Kidney epithelial cell (primary cell): Measurements from ENCODE around the gene PPME1. TPM values are rescaled to one million over a fixed set of nuclear protein-coding genes. Genes with fewer than 3 reads are reported as not detected.

Source experiments
- DNase-seq: peaks from one replicate; pipeline ENCODE4 v3.0.0-alpha.2; 2010; ENCODE audit warnings: low read depth
- H3K27me3 ChIP-seq: 2 replicates; pipeline ENCODE4 v1.6.0; 2011; ENCODE audit warnings: low read length; ENCODE audit not compliant: control insufficient read depth, insufficient read depth
- H3K36me3 ChIP-seq: 2 replicates; pipeline ENCODE4 v1.5.1; 2011; ENCODE audit warnings: low read length; ENCODE audit not compliant: control insufficient read depth, insufficient read depth
- H3K4me3 ChIP-seq: 2 replicates; pipeline ENCODE4 v1.5.1; 2011; ENCODE audit warnings: low read depth, mild to moderate bottlenecking, control low read depth, low read length
- CTCF ChIP-seq: IDR thresholded peaks from 2 replicates; pipeline ENCODE4 v1.5.1; 2011; ENCODE audit warnings: mild to moderate bottlenecking, moderate library complexity, low read length, control low read depth, inconsistent platforms; ENCODE audit not compliant: insufficient read depth, poor library complexity, severe bottlenecking
- total RNA-seq: library from RNA; depleted of rRNA; stranded (reverse); fragments of >200 nt; gene quantifications from 2 replicates; pipeline ENCODE4 v1.2.3, GENCODE V29; 2015

Gene PPME1
- total RNA-seq, 1 donor from 2014 or later = 29.2 TPM

GRCh38 chr11:74257959-74258553 lies 87.0 kb downstream of the PPME1 start:
- Histone ChIP-seq H3K36me3 (no peaks in the 10 kb centered on the region), H3K27me3 (no peaks in the 10 kb centered on the region), H3K4me3 (no peak overlapping the region)
- TF ChIP-seq CTCF = no peak
- DNase-seq = no peak

DNA sequence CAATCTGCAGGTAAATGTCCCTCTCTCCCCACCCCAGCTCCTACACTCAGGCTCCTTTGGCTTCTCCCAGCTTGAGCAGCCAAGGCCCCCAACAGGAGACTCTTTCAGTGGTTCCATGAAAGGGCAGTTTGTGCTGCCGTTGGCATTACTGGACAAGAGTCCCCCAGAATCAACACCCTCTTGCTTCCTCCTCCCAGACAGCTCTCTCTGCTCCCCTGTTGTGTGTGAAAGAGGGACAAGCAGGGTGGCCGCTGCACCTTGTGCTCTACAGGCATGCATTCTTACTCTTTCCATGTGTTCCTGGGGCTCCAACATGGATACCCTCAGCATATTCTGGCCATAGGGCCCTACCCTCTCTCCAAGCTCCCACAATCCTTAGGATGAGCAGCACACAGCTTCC lies 91.6 kb downstream of the PPME1 start:
- no peak for DNase-seq
- no peaks in the 10 kb centered on the region for H3K36me3 ChIP-seq
- no peak for TF ChIP-seq CTCF
- H3K27me3 ChIP-seq = no peaks in the 10 kb centered on the region
- no peak overlapping the region for H3K4me3 ChIP-seq

- H3K4me3 ChIP-seq = no peak overlapping the region
- H3K36me3 ChIP-seq = no peaks in the 10 kb centered on the region
- no peak for DNase-seq
- no peak for TF ChIP-seq CTCF
- H3K27me3 ChIP-seq = no peaks in the 10 kb centered on the region
Observed at GRCh38 chr11:74265256-74265655, 94.2 kb downstream of the PPME1 start.

DNA sequence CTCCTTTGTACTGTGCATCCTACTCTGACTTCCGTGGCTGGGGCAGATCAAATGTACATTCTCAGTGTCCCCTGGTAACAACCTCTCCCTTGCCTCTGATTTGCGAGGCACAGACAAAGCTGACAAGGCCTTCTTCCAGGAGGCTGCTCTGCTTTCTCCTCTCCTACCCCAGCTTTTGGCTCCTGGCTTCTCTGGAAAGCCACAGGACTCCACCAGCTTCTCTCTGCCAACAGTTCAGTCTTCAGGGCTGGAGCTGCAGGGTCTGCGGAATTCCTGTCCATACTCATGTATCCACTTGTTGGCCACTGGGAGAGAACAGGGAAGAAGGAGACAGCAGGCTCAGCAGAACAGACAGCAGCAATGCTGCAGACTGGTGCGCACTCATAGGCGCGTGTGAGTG lies 95.9 kb downstream of the PPME1 start:
- H3K27me3 ChIP-seq = no peaks in the 10 kb centered on the region
- H3K4me3 ChIP-seq = no peak overlapping the region
- no peak for DNase-seq
- no peak for TF ChIP-seq CTCF
- no peaks in the 10 kb centered on the region for H3K36me3 ChIP-seq

DNA sequence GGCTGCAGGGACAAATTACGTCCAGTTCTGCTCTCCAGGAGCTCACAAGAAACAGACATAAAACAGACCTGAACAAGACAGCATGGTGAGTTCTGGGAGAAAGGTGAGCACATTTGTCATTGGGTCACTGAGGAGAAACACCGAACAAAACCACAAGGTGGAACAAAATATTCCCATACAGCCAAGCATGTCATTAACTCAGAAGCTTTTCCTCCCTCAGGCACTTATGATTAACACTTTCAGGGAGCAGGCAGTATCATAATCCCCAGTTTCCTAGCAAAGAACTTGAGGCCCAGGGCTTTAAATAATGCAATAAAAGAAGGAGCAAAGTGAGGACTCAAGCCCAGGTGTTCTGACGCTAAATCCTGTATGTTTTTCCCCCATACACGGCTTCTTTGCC lies 97.4 kb downstream of the PPME1 start:
- no peak for TF ChIP-seq CTCF
- Histone ChIP-seq H3K4me3 (no peak overlapping the region), H3K36me3 (no peaks in the 10 kb centered on the region), H3K27me3 (no peaks in the 10 kb centered on the region)
- no peak for DNase-seq

DNA sequence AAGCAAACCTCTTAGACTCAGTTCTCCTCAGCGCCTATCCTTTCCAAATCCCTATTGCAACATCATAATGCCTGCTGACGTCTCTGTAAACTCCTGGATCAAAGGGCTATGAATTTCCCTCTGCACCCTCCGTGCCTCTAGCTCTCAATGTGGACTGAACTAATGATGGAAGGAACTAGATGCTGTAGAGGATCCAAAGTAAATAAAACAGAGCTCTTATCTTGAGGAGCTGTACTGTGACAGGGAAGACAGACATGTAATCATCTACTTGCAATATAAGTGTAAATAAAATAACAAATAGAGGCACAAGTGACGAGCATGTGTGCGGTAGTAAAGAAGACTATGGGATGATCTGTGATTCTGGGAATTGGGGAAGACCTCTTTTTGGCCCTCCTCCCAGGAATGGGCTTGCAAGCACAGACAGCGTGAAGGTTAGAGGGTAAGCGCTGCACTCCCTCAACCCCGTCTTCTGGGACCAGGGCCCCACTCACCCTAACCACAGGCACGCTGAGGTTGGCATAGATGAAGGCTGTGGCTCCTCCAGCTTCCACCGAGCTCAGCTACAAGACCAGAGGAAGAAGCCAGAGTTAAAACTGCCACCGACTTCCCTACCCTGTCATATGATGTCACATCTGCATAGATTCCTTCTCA lies 98.2 kb downstream of the PPME1 start:
- no peak for TF ChIP-seq CTCF
- Histone ChIP-seq H3K4me3 (no peak overlapping the region), H3K27me3 (no peaks in the 10 kb centered on the region), H3K36me3 (no peaks in the 10 kb centered on the region)
- DNase-seq = no peak
